HCT116 (cell line): ENCODE data around the gene ANKRD44. TPM values are rescaled to one million over a fixed set of nuclear protein-coding genes. Genes with fewer than 3 reads are reported as not detected.

Source experiments
- ATAC-seq: fragments of 200-7000 bp; cut with Tn5 transposase; 2 replicates; pipeline ENCODE4 v1.9.1; 2020; ENCODE audit warnings: mild to moderate bottlenecking, moderate library complexity
- BruUV-seq: library from RNA; stranded (reverse); fragments of 400-500 nt; replicated peaks from 2 replicates; lab custom pipeline; 2021; lab: Mats Ljungman, UMichigan
- CTCF ChIA-PET: fragments of 300-600 bp; sonication (Branson Sonifier 250); formaldehyde crosslinking; loops from one replicate; lab custom pipeline; 2021; ENCODE audit warnings: antibody characterized with exemption; lab: Charles Lee
- POLR2A ChIA-PET: fragments of 300-600, 350-600 bp; sonication (Branson Sonifier 250); formaldehyde crosslinking; loops from one replicate; lab custom pipeline; 2021; ENCODE audit warnings: antibody characterized with exemption; lab: Charles Lee
- RAD21 ChIA-PET, 2 experiments: fragments of 300-600 bp; sonication (Branson Sonifier 250); formaldehyde crosslinking; loops; one replicate each; lab custom pipeline; 2023; ENCODE audit warnings: low total read pairs in 2 of 2; ENCODE audit not compliant: uncharacterized antibody in 2 of 2, unreplicated experiment in 2 of 2, low non-redundant PET in 1 of 2; lab: Charles Lee
- DNase-seq: peaks from one replicate; pipeline ENCODE4 v3.0.0-alpha.2; 2010; ENCODE audit warnings: low read depth, low spot score
- H2AFZ ChIP-seq: fragments of 200-600 bp; shearing (Covaris generic), sonication (generic); 2 replicates; pipeline ENCODE4 v1.6.1; 2017; ENCODE audit warnings: low read depth, mixed run types, mixed read lengths, antibody characterized with exemption, low read length; ENCODE audit not compliant: poor library complexity, severe bottlenecking
- H3K27ac ChIP-seq: 2 replicates; pipeline ENCODE4 v1.5.1; 2012; ENCODE audit warnings: low read depth, low read length
- H3K27me3 ChIP-seq: fragments of 200-600 bp; sonication (generic); 2 replicates; pipeline ENCODE4 v1.6.1; 2016; ENCODE audit warnings: mixed run types, low read length, mixed read lengths; ENCODE audit not compliant: insufficient read depth
- H3K36me3 ChIP-seq, 2 experiments: fragments of 200-500 bp in 1 of 2; fragments of 200-600 bp in 1 of 2; sonication (Bioruptor generic) in 1 of 2; sonication (generic) in 1 of 2; 2 replicates each; pipeline versions ENCODE4 v1.5.1 to v1.6.1; 2014 to 2016; ENCODE audit warnings: low read length in 2 of 2, inconsistent platforms in 1 of 2, mixed read lengths in 1 of 2, mixed run types in 1 of 2; ENCODE audit not compliant: insufficient read depth in 2 of 2, control insufficient read depth in 1 of 2
- H3K4me1 ChIP-seq, 2 experiments: fragments of 200-600 bp in 1 of 2; sonication (generic) in 1 of 2; 2 replicates each; pipeline versions ENCODE4 v1.5.1 to v1.6.1; 2012 to 2017; ENCODE audit warnings: low read length in 2 of 2, inconsistent platforms in 1 of 2, mild to moderate bottlenecking in 1 of 2, mixed read lengths in 1 of 2, mixed run types in 1 of 2, moderate library complexity in 1 of 2; ENCODE audit not compliant: insufficient read depth in 2 of 2, control insufficient read depth in 1 of 2
- H3K4me2 ChIP-seq: fragments of 200-600 bp; sonication (generic); 2 replicates; pipeline ENCODE4 v1.6.1; 2017; ENCODE audit warnings: mixed run types, low read length, mixed read lengths
- H3K4me3 ChIP-seq, 2 experiments: fragments of 200-600 bp in 1 of 2; sonication (generic) in 1 of 2; replicated peaks in 1 of 2; 2 replicates each; pipeline ENCODE4 v1.5.1; 2011 to 2016; ENCODE audit warnings: low read length in 2 of 2, control low read depth in 1 of 2, low read depth in 1 of 2, mild to moderate bottlenecking in 1 of 2, mixed read lengths in 1 of 2, mixed run types in 1 of 2
- H3K79me2 ChIP-seq: fragments of 200-600 bp; sonication (generic); 2 replicates; pipeline ENCODE4 v1.6.1; 2017; ENCODE audit warnings: mild to moderate bottlenecking, mixed run types, low read length, moderate library complexity, mixed read lengths; ENCODE audit not compliant: insufficient read depth
- H3K9ac ChIP-seq: fragments of 200-600 bp; sonication (generic); 2 replicates; pipeline ENCODE4 v1.6.1; 2016; ENCODE audit warnings: low read length, mixed read lengths
- H3K9me2 ChIP-seq: fragments of 200-600 bp; sonication (generic), shearing (Covaris generic); 2 replicates; pipeline ENCODE4 v1.6.1; 2017; ENCODE audit warnings: mixed run types, mild to moderate bottlenecking, moderate library complexity; ENCODE audit not compliant: insufficient read depth
- H3K9me3 ChIP-seq, 2 experiments: fragments of 200-500 bp in 1 of 2; fragments of 200-600 bp in 1 of 2; sonication (Bioruptor generic) in 1 of 2; sonication (generic) in 1 of 2; 2 replicates each; pipeline ENCODE4 v1.6.1; 2014 to 2017; ENCODE audit warnings: low read length in 2 of 2, mixed read lengths in 2 of 2, inconsistent platforms in 1 of 2, low read depth in 1 of 2, mild to moderate bottlenecking in 1 of 2, mixed run types in 1 of 2, moderate library complexity in 1 of 2; ENCODE audit not compliant: control insufficient read depth in 1 of 2, insufficient read depth in 1 of 2
- H4K20me1 ChIP-seq: fragments of 200-600 bp; sonication (generic), shearing (Covaris generic); 2 replicates; pipeline ENCODE4 v1.6.1; 2017; ENCODE audit warnings: mixed run types, mild to moderate bottlenecking, moderate library complexity; ENCODE audit not compliant: insufficient read depth
- CBX3 ChIP-seq: IDR thresholded peaks from 2 replicates; pipeline ENCODE4 v1.6.1; 2012; ENCODE audit warnings: low read depth
- EZH2 ChIP-seq: fragments of 200-600 bp; sonication (generic); IDR thresholded peaks from 2 replicates; pipeline ENCODE4 v1.6.1; 2017; ENCODE audit warnings: antibody characterized with exemption, mixed run types
- EZH2phosphoT487 ChIP-seq: fragments of 200-600 bp; IDR thresholded peaks from 2 replicates; pipeline ENCODE4 v1.6.1; 2018; ENCODE audit warnings: antibody characterized with exemption, borderline replicate concordance
- JUND ChIP-seq: IDR thresholded peaks from 2 replicates; pipeline ENCODE4 v1.6.1; 2012
- POLR2A ChIP-seq: IDR thresholded peaks from 2 replicates; pipeline ENCODE4 v1.7.0; 2011; ENCODE audit warnings: borderline replicate concordance; ENCODE audit not compliant: insufficient read depth, insufficient read length; ENCODE audit errors: extremely low read depth
- POLR2AphosphoS5 ChIP-seq: IDR thresholded peaks from 2 replicates; pipeline ENCODE4 v1.6.1; 2011; ENCODE audit warnings: mild to moderate bottlenecking, low read depth, low read length, moderate library complexity
- SIN3A ChIP-seq: IDR thresholded peaks from 2 replicates; pipeline ENCODE4 v1.6.1; 2012; ENCODE audit warnings: low read depth
- SP1 ChIP-seq: IDR thresholded peaks from 2 replicates; pipeline ENCODE4 v1.6.1; 2012; ENCODE audit warnings: low read depth
- SRF ChIP-seq: IDR thresholded peaks from 2 replicates; pipeline ENCODE4 v1.6.1; 2012; ENCODE audit warnings: low read depth
- TCF7L2 ChIP-seq: IDR thresholded peaks from 2 replicates; pipeline ENCODE4 v1.7.0; 2011; ENCODE audit warnings: borderline replicate concordance, inconsistent platforms; ENCODE audit not compliant: insufficient read depth, insufficient read length; ENCODE audit errors: extremely low read depth
- ZNF274 ChIP-seq: fragments of 200-500 bp; sonication (Bioruptor generic); IDR thresholded peaks from 2 replicates; pipeline ENCODE4 v1.6.1; 2014; ENCODE audit warnings: mild to moderate bottlenecking, low read depth, low read length, inconsistent platforms
- intact Hi-C: fragments of 100-400 bp; cut with micrococcal nuclease; formaldehyde crosslinking; loops from 2 replicates; pipeline ENCODE4 v1.10.0; 2022
- total RNA-seq: library from RNA; stranded (reverse); gene quantifications from one replicate; pipeline ENCODE4 v1.2.1, GENCODE V29; 2021; ENCODE audit not compliant: unreplicated experiment
- TF ChIP-seq, protein P1 (sequence below): IDR thresholded peaks from 2 replicates; pipeline ENCODE4 v1.6.1; 2012; ENCODE audit warnings: low read depth

Gene ANKRD44
- total RNA-seq, 1 experiment from 2014 or later, result 2.7 TPM

DNA sequence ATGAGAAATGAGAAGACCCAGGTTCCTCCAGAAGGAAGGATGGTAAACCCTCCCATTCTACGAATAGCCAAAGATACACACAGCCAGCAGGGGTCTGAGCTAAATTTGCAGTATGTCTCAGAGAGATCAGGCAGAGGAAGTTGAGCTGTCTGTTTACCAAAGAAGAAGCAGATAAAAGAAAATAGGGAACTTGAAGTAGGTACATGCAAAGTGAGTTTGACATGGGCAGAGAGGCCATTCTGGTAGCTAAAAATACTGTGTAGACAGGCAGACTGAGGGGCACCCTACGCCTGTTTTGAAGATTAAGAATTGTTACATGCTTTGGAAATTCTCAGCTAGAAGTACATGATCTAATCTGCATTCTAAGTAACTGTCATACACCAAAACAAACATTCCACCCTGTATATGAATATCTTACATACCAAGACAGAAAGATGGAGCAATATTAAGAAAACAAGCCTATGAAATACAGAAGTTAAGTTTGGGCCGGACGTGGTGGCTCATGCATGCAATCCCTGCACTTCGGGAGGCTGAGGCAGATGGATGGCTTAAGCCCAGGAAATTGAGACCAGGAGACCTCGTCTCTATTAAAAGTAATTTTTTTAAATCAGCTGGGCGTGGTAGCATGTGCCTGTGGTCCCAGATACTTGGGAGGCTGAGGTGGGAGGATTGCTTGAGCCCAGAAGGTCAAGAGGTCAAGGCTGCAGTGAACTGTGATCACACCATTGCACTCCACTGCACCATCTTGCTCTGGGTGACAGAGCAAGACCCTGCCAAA is 157.9 kb downstream of the ANKRD44 start:
- H3K4me2 ChIP-seq, result no peak overlapping the region
- H3K9ac ChIP-seq, result no peak overlapping the region
- no peak overlapping the region for H3K4me3 ChIP-seq
- BruUV-seq, result no TSS peak
- no peaks in the 10 kb centered on the region for H3K9me2 ChIP-seq
- H3K79me2 ChIP-seq, result no peaks in the 10 kb centered on the region
- intact Hi-C loops, result no loop called here
- no peak overlapping the region for H2AFZ ChIP-seq
- DNase-seq (no peak), ATAC-seq (no peak)
- H3K36me3 ChIP-seq, result no peaks in the 10 kb centered on the region
- H3K4me1 ChIP-seq, result no peaks in the 10 kb centered on the region
- no peaks in the 10 kb centered on the region for H4K20me1 ChIP-seq
- H3K27ac ChIP-seq, result no peak overlapping the region
- H3K9me3 ChIP-seq, result no peaks in the 10 kb centered on the region
- no peaks in the 10 kb centered on the region for H3K27me3 ChIP-seq
- ChIA-PET POLR2A (no interaction called here), RAD21 (no interaction called here), CTCF (interaction anchor here (0.8 to 1.0 kb wide), 2 partner anchors 16 to 25 kb away, joined by 4 to 5 read pairs; no protein-coding TSS in a partner anchor)
- no peak for TF ChIP-seq SRF
- TF ChIP-seq POLR2A, result no peak
- TF ChIP-seq CBX3, result no peak
- TF ChIP-seq TCF7L2, result no peak
- no peak for TF ChIP-seq SP1
- no peak for TF ChIP-seq EZH2phosphoT487
- TF ChIP-seq JUND, result no peak
- TF ChIP-seq, protein P1, sequence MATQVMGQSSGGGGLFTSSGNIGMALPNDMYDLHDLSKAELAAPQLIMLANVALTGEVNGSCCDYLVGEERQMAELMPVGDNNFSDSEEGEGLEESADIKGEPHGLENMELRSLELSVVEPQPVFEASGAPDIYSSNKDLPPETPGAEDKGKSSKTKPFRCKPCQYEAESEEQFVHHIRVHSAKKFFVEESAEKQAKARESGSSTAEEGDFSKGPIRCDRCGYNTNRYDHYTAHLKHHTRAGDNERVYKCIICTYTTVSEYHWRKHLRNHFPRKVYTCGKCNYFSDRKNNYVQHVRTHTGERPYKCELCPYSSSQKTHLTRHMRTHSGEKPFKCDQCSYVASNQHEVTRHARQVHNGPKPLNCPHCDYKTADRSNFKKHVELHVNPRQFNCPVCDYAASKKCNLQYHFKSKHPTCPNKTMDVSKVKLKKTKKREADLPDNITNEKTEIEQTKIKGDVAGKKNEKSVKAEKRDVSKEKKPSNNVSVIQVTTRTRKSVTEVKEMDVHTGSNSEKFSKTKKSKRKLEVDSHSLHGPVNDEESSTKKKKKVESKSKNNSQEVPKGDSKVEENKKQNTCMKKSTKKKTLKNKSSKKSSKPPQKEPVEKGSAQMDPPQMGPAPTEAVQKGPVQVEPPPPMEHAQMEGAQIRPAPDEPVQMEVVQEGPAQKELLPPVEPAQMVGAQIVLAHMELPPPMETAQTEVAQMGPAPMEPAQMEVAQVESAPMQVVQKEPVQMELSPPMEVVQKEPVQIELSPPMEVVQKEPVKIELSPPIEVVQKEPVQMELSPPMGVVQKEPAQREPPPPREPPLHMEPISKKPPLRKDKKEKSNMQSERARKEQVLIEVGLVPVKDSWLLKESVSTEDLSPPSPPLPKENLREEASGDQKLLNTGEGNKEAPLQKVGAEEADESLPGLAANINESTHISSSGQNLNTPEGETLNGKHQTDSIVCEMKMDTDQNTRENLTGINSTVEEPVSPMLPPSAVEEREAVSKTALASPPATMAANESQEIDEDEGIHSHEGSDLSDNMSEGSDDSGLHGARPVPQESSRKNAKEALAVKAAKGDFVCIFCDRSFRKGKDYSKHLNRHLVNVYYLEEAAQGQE, result no peak
- TF ChIP-seq POLR2AphosphoS5, result no peak
- TF ChIP-seq SIN3A, result no peak
- no peak for TF ChIP-seq EZH2
- no peak for TF ChIP-seq ZNF274
